CD4-positive, alpha-beta T cell (primary cell): ENCODE measurements around the gene SEMA3D. TPM values are rescaled to one million over a fixed set of nuclear protein-coding genes. Genes with fewer than 3 reads are reported as not detected.

Experiments used
- ATAC-seq: fragments of 200-7000 bp; cut with Tn5 transposase; one replicate; pipeline ENCODE4 v1.10.0; 2022; ENCODE audit warnings: mild to moderate bottlenecking; ENCODE audit not compliant: poor library complexity
- CTCF ChIA-PET: fragments of 350-600 bp; sonication (Branson Sonifier 250); formaldehyde crosslinking; loops from one replicate; lab custom pipeline; 2021; ENCODE audit warnings: antibody characterized with exemption, inconsistent platforms; lab: Charles Lee
- POLR2A ChIA-PET: fragments of 350-600 bp; sonication (Branson Sonifier 250); formaldehyde crosslinking; loops from one replicate; lab custom pipeline; 2021; ENCODE audit warnings: antibody characterized with exemption, inconsistent platforms; lab: Charles Lee
- DNase-seq, 14 experiments: peaks; one replicate each; pipeline ENCODE4 v3.0.0-alpha.2; 2013 to 2020; ENCODE audit warnings: mixed read lengths in 2 of 14
- H3K27ac ChIP-seq, 2 donors: one replicate each; pipeline versions ENCODE4 v1.5.1 to v1.7.0; 2013; ENCODE audit warnings: low read length in 2 of 2, low read depth in 1 of 2, mild to moderate bottlenecking in 1 of 2
- H3K27me3 ChIP-seq, 2 experiments: 1 replicate in 1 of 2; 2 replicates in 1 of 2; pipeline versions ENCODE4 v1.6.1 to v1.7.0; 2013; ENCODE audit warnings: low read length in 2 of 2, control low read depth in 1 of 2, mild to moderate bottlenecking in 1 of 2, moderate library complexity in 1 of 2; ENCODE audit not compliant: insufficient read depth in 2 of 2, control insufficient read depth in 1 of 2
- H3K36me3 ChIP-seq: one replicate; pipeline ENCODE4 v1.6.1; 2013; ENCODE audit warnings: low read length, control low read depth; ENCODE audit not compliant: insufficient read depth
- H3K4me1 ChIP-seq: one replicate; pipeline ENCODE4 v1.6.1; 2013; ENCODE audit warnings: low read length, control low read depth; ENCODE audit not compliant: insufficient read depth
- H3K4me3 ChIP-seq: one replicate; pipeline ENCODE4 v1.5.1; 2013; ENCODE audit warnings: mild to moderate bottlenecking, low read length, moderate library complexity
- H3K9me3 ChIP-seq, 2 experiments: 1 replicate in 1 of 2; 2 replicates in 1 of 2; pipeline versions ENCODE4 v1.6.1 to v1.7.0; 2013; ENCODE audit warnings: low read length in 2 of 2, mild to moderate bottlenecking in 2 of 2, control low read depth in 1 of 2, moderate library complexity in 1 of 2; ENCODE audit not compliant: control insufficient read depth in 1 of 2, insufficient read depth in 1 of 2
- H3K27ac Mint-ChIP-seq: one replicate; pipeline ENCODE4 v1.8.0; 2020; ENCODE audit warnings: mixed read lengths
- H3K27me3 Mint-ChIP-seq: one replicate; pipeline ENCODE4 v1.8.0; 2021; ENCODE audit warnings: mixed read lengths
- H3K36me3 Mint-ChIP-seq: one replicate; pipeline ENCODE4 v1.8.0; 2021; ENCODE audit warnings: low read depth, mixed read lengths
- H3K4me1 Mint-ChIP-seq: one replicate; pipeline ENCODE4 v1.8.0; 2021; ENCODE audit warnings: low read depth, mixed read lengths
- H3K4me3 Mint-ChIP-seq: one replicate; pipeline ENCODE4 v1.8.0; 2020; ENCODE audit warnings: mild to moderate bottlenecking, mixed read lengths
- H3K9me3 Mint-ChIP-seq: one replicate; pipeline ENCODE4 v1.8.0; 2020; ENCODE audit warnings: mixed read lengths
- intact Hi-C, 2 experiments: fragments of 100-400 bp; cut with DNase I in 1 of 2; cut with micrococcal nuclease in 1 of 2; formaldehyde crosslinking; loops; one replicate each; pipeline versions ENCODE4 v1.15.1 to v1.9.0; 2023 to 2025; cut with DNase I, micrococcal nuclease
- total RNA-seq, 174 experiments: library from RNA in 2 of 174; stranded (reverse) in 2 of 174; gene quantifications; one replicate each; pipeline ENCODE4 v1.2.3 and lab custom pipeline; 2021 to 2026
- TF ChIP-seq, protein P1 (sequence below): fragments of 200-600 bp; IDR thresholded peaks from one replicate; pipeline ENCODE4 v1.8.0; 2022; ENCODE audit warnings: antibody characterized with exemption, mild to moderate bottlenecking

SEMA3D gene
- total RNA-seq, 2 experiments from 2014 or later: not detected

DNA sequence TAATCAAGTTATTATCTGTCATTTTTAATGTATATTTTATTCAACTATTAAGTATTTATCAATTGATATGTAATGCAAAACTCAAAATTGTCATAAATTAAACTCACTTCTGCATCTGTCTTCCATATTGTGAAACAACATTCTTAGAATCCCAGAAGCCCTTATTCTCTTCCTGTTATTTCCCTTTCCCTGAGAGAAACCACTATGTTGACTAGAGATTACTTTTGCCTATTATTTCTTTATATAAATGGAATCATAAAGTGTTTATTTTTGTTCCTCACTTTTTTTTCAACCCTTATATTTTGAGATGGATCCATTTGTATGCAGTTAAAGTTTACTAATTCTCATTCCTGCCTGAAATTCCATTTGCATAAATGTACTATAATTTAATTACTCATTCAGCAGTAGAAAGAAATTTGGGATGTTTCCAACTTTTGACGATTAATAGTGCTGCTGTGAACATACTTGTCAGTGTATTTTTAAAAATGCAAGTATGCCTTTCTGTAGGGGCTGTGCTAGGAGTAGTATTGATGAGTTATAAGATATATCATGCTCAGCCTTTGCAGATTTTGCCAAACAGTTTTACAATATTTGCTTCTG, 211.2 kb downstream of the SEMA3D start:
- Histone ChIP-seq H3K4me1 (no peaks in the 10 kb centered on the region), H3K36me3 (no peaks in the 10 kb centered on the region), H3K4me3 (no peak overlapping the region), H3K27ac (no peak overlapping the region), H3K9me3 (no peaks in the 10 kb centered on the region), H3K27me3 (no peaks in the 10 kb centered on the region)
- Mint-ChIP-seq H3K4me1 (no peaks in the 10 kb centered on the region), H3K9me3 (no peaks in the 10 kb centered on the region), H3K36me3 (no peaks in the 10 kb centered on the region), H3K4me3 (no peak overlapping the region), H3K27ac (no peak overlapping the region), H3K27me3 (no peaks in the 10 kb centered on the region)
- ATAC-seq (no peak), DNase-seq (no peak)
- ChIA-PET POLR2A (no interaction called here), CTCF (no interaction called here)
- TF ChIP-seq, protein P1, sequence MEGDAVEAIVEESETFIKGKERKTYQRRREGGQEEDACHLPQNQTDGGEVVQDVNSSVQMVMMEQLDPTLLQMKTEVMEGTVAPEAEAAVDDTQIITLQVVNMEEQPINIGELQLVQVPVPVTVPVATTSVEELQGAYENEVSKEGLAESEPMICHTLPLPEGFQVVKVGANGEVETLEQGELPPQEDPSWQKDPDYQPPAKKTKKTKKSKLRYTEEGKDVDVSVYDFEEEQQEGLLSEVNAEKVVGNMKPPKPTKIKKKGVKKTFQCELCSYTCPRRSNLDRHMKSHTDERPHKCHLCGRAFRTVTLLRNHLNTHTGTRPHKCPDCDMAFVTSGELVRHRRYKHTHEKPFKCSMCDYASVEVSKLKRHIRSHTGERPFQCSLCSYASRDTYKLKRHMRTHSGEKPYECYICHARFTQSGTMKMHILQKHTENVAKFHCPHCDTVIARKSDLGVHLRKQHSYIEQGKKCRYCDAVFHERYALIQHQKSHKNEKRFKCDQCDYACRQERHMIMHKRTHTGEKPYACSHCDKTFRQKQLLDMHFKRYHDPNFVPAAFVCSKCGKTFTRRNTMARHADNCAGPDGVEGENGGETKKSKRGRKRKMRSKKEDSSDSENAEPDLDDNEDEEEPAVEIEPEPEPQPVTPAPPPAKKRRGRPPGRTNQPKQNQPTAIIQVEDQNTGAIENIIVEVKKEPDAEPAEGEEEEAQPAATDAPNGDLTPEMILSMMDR: no peak
- intact Hi-C loops: no loop called here

DNA sequence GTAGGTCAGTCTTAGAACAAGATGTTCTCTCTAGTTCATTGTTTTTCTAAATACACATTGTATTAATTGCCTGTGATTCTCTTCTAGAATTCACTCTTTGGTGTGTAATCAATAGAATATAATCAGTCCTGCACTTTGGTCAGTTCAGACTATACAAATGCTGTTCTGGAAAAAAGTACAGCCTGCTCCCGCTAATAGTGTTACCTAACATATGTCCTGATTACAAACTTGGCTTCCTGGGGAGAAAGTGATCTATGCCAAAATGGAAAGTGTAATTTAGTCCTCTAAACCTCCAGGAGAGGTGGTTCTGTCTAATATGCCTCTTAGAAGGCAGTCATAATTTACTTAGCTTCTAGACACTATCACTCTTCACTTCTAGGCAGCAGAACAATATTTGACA, 215.5 kb downstream of the SEMA3D start:
- H3K4me3 Mint-ChIP-seq: no peak overlapping the region
- no peaks in the 10 kb centered on the region for H3K36me3 Mint-ChIP-seq
- ATAC-seq: no peak
- H3K9me3 Mint-ChIP-seq: no peaks in the 10 kb centered on the region
- no peaks in the 10 kb centered on the region for H3K4me1 Mint-ChIP-seq
- H3K9me3 ChIP-seq: no peaks in the 10 kb centered on the region
- H3K4me1 ChIP-seq: no peaks in the 10 kb centered on the region
- H3K27ac ChIP-seq: no peak overlapping the region
- TF ChIP-seq, protein P1: no peak
- H3K27me3 ChIP-seq: no peaks in the 10 kb centered on the region
- no peaks in the 10 kb centered on the region for H3K27me3 Mint-ChIP-seq
- no peaks in the 10 kb centered on the region for H3K36me3 ChIP-seq
- no peak overlapping the region for H3K27ac Mint-ChIP-seq
- CTCF ChIA-PET: no interaction called here
- no peak overlapping the region for H3K4me3 ChIP-seq
- no peak for DNase-seq
- POLR2A ChIA-PET: no interaction called here
- intact Hi-C loops: no loop called here

DNA sequence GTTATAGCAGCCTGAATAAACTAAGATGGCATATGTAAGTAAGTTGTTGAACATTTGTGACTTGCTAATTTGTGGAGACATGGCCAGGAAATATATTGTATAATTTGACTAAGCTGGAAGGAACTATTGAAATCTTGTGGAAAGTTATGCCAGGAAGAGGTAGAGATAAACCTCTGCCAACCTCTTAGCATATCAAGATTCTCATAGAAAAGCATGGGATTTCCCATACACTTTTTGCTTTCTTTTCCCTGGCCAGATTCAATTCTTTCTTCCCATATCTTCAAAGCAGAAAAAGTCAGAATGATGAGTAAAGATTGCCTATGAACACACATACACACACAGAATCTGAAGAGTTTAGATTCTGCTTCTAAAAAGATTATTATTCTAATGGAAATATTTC, 216.2 kb downstream of the SEMA3D start:
- TF ChIP-seq, protein P1: no peak
- H3K27me3 Mint-ChIP-seq: no peaks in the 10 kb centered on the region
- H3K4me1 ChIP-seq: no peaks in the 10 kb centered on the region
- H3K9me3 Mint-ChIP-seq: no peaks in the 10 kb centered on the region
- no peak for DNase-seq
- ChIA-PET POLR2A (no interaction called here), CTCF (no interaction called here)
- no peaks in the 10 kb centered on the region for H3K36me3 Mint-ChIP-seq
- no peak overlapping the region for H3K27ac Mint-ChIP-seq
- no peaks in the 10 kb centered on the region for H3K36me3 ChIP-seq
- no peaks in the 10 kb centered on the region for H3K27me3 ChIP-seq
- H3K4me3 Mint-ChIP-seq: no peak overlapping the region
- ATAC-seq: no peak
- H3K4me3 ChIP-seq: no peak overlapping the region
- intact Hi-C loops: no loop called here
- no peak overlapping the region for H3K27ac ChIP-seq
- no peaks in the 10 kb centered on the region for H3K9me3 ChIP-seq
- H3K4me1 Mint-ChIP-seq: no peaks in the 10 kb centered on the region
